ENCODE data around the gene JTB.

JTB gene

GRCh38 chr1:153944005-153944826 is 33.3 kb downstream of the JTB start:
- H3K36me3 ChIP-seq (ENCODE audit: control insufficient read depth, insufficient read depth, low read length) = peaks cover 31% of the 10 kb centered on the region
- H3K4me3 ChIP-seq (ENCODE audit: low read length) = no peak overlapping the region
- no peaks in the 10 kb centered on the region for H3K27me3 ChIP-seq (ENCODE audit: control insufficient read depth, insufficient read depth, low read length)
- H3K27ac ChIP-seq (ENCODE audit: low read length) = no peak overlapping the region
- no peak for DNase-seq (ENCODE audit: low read depth, low spot score)
- no CpG with 5 or more reads among the region's 15 CpGs for WGBS (ENCODE audit: insufficient coverage, insufficient read length)
- H3K9me3 ChIP-seq (ENCODE audit: control insufficient read depth, insufficient read depth, low read length) = no peaks in the 10 kb centered on the region
- H3K4me1 ChIP-seq (ENCODE audit: control insufficient read depth, insufficient read depth, low read length) = peaks cover 3% of the 10 kb centered on the region

DNA sequence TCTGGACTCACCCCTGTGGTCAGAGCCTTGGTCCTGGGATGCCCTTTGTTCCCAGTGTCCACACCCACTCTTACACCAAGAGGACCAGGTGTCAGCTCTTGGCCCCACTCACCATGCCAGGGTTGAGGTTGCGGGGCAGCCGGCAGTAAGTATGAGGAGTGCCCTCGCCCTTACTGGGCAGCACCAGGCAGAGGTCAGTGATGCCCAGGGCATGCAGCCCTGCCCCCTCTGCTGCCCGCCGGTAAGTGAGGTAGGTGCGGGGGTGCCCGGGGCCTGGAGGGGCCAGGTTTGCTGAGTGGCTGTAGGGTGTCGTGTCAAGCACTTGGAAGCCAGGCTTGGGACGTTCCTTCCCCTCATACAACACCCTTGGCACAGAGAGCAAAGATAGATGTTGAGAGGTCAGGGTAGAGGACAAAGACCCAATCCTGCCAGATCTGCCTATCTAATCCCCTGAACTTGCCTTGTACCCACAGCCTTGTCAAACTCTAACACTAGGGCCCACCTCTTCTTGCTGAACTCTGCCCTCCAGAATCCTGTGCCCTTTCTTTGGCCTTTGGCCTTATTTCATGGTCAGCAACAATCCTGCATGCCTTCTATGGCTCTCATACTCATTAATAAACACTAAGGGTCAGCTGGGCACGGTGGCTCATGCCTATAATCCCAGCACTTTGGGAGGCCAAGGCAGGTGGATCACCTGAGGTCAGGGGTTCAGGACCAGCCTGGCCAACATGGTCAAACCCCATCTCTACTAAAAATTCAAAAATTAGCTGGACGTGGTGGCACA is 34.5 kb downstream of the JTB start:
- no peak overlapping the region for H3K4me3 ChIP-seq (ENCODE audit: low read length)
- peaks cover 3% of the 10 kb centered on the region for H3K4me1 ChIP-seq (ENCODE audit: control insufficient read depth, insufficient read depth, low read length)
- no peak for DNase-seq (ENCODE audit: low read depth, low spot score)
- H3K27me3 ChIP-seq (ENCODE audit: control insufficient read depth, insufficient read depth, low read length) = no peaks in the 10 kb centered on the region
- H3K9me3 ChIP-seq (ENCODE audit: control insufficient read depth, insufficient read depth, low read length) = no peaks in the 10 kb centered on the region
- peaks cover 24% of the 10 kb centered on the region for H3K36me3 ChIP-seq (ENCODE audit: control insufficient read depth, insufficient read depth, low read length)
- no peak overlapping the region for H3K27ac ChIP-seq (ENCODE audit: low read length)
- WGBS (ENCODE audit: insufficient coverage, insufficient read length) = no CpG with 5 or more reads among the region's 11 CpGs

DNA sequence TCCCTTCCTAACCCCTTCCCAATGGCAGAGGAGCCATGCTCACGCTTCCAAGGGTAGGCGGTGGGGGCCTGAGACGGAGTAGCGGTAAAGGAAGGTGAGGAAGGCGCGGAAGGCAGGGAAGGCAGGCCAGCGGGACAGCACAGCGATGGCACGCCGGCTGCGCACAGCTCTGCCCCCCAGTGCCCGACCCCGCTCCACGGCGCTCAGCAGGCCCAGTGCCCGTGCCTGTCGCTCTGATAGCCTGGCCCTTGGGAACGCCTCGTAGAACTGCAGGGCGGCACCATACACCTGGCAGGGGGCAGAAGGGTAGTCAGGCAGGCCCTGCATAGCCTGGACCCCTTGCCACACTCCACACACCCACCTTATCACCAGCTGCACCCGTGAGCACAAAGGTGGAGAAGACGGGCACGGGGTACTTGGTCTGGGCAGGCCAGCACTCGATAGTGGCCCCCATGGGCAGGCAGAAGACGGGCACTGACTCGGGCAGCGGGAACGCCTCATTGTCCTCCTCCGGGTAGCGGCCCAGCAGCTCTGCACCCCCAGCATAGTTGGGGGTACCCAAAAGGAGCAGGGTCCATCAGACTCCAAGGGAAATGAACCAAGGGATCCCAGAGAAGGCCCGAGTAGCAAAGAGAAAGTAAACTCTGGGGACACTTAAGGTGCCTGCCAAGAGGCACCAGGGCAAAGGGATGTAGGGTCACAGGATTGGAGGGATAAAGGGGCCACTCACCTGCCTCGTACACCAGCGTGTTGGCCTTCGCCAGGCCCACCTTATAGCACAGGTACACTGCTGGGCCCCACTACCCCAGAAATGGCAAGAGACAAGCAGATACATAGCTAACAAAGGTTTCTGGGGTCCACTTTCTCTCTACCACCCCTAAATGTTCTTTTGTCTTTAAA is 35.4 kb downstream of the JTB start:
- H3K27me3 ChIP-seq (ENCODE audit: control insufficient read depth, insufficient read depth, low read length) = no peaks in the 10 kb centered on the region
- H3K36me3 ChIP-seq (ENCODE audit: control insufficient read depth, insufficient read depth, low read length) = peaks cover 30% of the 10 kb centered on the region
- H3K27ac ChIP-seq (ENCODE audit: low read length) = no peak overlapping the region
- no CpG with 5 or more reads among the region's 34 CpGs for WGBS (ENCODE audit: insufficient coverage, insufficient read length)
- H3K4me3 ChIP-seq (ENCODE audit: low read length) = no peak overlapping the region
- no peak for DNase-seq (ENCODE audit: low read depth, low spot score)
- no peaks in the 10 kb centered on the region for H3K9me3 ChIP-seq (ENCODE audit: control insufficient read depth, insufficient read depth, low read length)
- peaks cover 3% of the 10 kb centered on the region for H3K4me1 ChIP-seq (ENCODE audit: control insufficient read depth, insufficient read depth, low read length)

DNA sequence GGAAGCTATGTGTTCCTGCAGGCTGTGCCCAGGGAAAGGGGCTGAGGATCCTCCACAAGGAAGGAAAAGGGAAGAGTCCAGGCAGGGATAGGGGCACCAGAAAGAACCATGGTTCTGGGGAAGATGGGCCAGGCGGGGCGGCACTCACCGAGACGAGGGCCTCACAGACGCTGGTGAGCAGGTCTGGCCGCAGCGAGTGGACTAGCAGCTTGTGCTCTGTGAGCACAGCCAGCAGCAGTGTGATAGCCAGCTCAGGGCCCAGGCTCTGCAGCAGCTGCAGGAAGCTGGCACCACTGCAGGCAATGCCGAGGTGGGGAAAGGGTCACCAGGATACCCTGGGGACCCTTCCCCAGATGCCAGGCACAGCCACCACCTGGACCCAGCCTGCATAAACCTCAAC is 36.7 kb downstream of the JTB start:
- no peaks in the 10 kb centered on the region for H3K27me3 ChIP-seq (ENCODE audit: control insufficient read depth, insufficient read depth, low read length)
- no peak overlapping the region for H3K4me3 ChIP-seq (ENCODE audit: low read length)
- no peak overlapping the region for H3K27ac ChIP-seq (ENCODE audit: low read length)
- DNase-seq (ENCODE audit: low read depth, low spot score) = no peak
- peaks cover 3% of the 10 kb centered on the region for H3K4me1 ChIP-seq (ENCODE audit: control insufficient read depth, insufficient read depth, low read length)
- peaks cover 42% of the 10 kb centered on the region for H3K36me3 ChIP-seq (ENCODE audit: control insufficient read depth, insufficient read depth, low read length)
- H3K9me3 ChIP-seq (ENCODE audit: control insufficient read depth, insufficient read depth, low read length) = no peaks in the 10 kb centered on the region
- WGBS (ENCODE audit: insufficient coverage, insufficient read length) = no CpG with 5 or more reads among the region's 8 CpGs

- no peaks in the 10 kb centered on the region for H3K4me1 ChIP-seq (ENCODE audit: control insufficient read depth, insufficient read depth, low read length)
- WGBS (ENCODE audit: insufficient coverage, insufficient read length) = no CpG with 5 or more reads among the region's 12 CpGs
- no peak for DNase-seq (ENCODE audit: low read depth, low spot score)
- H3K9me3 ChIP-seq (ENCODE audit: control insufficient read depth, insufficient read depth, low read length) = no peaks in the 10 kb centered on the region
- H3K4me3 ChIP-seq (ENCODE audit: low read length) = no peak overlapping the region
- H3K27ac ChIP-seq (ENCODE audit: low read length) = no peak overlapping the region
- H3K36me3 ChIP-seq (ENCODE audit: control insufficient read depth, insufficient read depth, low read length) = peaks cover 49% of the 10 kb centered on the region
- no peaks in the 10 kb centered on the region for H3K27me3 ChIP-seq (ENCODE audit: control insufficient read depth, insufficient read depth, low read length)
Measured at GRCh38 chr1:153939476-153939875, 38.0 kb downstream of the JTB start.

DNA sequence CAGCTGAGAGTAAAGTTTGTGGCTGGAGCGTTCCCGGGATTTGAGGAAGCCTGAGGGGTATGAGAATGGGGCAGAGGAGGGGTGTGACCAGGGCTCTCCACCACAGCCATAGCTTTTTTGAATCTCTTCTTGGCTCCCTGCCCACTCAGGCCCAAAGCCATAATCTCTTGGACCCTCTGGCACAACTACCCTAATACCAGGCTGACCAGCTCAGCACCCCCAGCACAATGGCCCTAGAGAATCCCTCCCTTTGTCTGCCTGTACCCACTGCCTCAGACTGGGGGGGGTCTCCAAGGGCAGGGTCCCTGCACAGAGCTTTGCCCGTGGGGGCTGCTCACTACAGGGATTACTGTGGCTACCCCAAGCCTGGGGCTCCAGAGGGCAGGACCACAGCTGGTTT is 38.5 kb downstream of the JTB start:
- Histone ChIP-seq H3K27ac (ENCODE audit: low read length) (no peak overlapping the region), H3K27me3 (ENCODE audit: control insufficient read depth, insufficient read depth, low read length) (no peaks in the 10 kb centered on the region), H3K4me1 (ENCODE audit: control insufficient read depth, insufficient read depth, low read length) (no peaks in the 10 kb centered on the region), H3K36me3 (ENCODE audit: control insufficient read depth, insufficient read depth, low read length) (peaks cover 48% of the 10 kb centered on the region), H3K9me3 (ENCODE audit: control insufficient read depth, insufficient read depth, low read length) (no peaks in the 10 kb centered on the region), H3K4me3 (ENCODE audit: low read length) (no peak overlapping the region)
- no CpG with 5 or more reads among the region's 3 CpGs for WGBS (ENCODE audit: insufficient coverage, insufficient read length)
- no peak for DNase-seq (ENCODE audit: low read depth, low spot score)

DNA sequence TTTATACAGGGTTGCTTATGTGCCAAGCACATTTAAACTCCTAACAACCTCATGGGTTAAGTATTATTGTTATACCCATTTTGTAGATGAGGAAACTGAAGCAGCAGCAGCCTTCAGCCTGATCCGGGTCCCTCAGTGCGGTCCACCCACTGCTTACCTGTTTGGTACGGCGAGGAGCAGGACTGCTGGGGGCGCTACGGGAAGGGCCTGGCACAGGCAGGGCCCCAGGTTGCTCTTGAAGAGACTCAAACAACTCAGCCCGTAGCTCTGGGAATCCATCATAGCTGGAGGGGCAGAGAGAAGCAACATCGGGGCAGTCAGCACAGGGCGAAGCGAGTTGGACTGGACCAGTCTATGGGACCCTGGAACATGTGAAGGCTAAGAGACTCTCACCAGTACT is 40.1 kb downstream of the JTB start:
- DNase-seq (ENCODE audit: low read depth, low spot score) = no peak
- H3K4me3 ChIP-seq (ENCODE audit: low read length) = no peak overlapping the region
- H3K36me3 ChIP-seq (ENCODE audit: control insufficient read depth, insufficient read depth, low read length) = peaks cover 51% of the 10 kb centered on the region
- no peaks in the 10 kb centered on the region for H3K4me1 ChIP-seq (ENCODE audit: control insufficient read depth, insufficient read depth, low read length)
- no peaks in the 10 kb centered on the region for H3K27me3 ChIP-seq (ENCODE audit: control insufficient read depth, insufficient read depth, low read length)
- H3K27ac ChIP-seq (ENCODE audit: low read length) = no peak overlapping the region
- no peaks in the 10 kb centered on the region for H3K9me3 ChIP-seq (ENCODE audit: control insufficient read depth, insufficient read depth, low read length)
- WGBS (ENCODE audit: insufficient coverage, insufficient read length) = no CpG with 5 or more reads among the region's 10 CpGs

GRCh38 chr1:153936011-153936802 is 41.3 kb downstream of the JTB start:
- H3K4me3 ChIP-seq (ENCODE audit: low read length) = no peak overlapping the region
- H3K27me3 ChIP-seq (ENCODE audit: control insufficient read depth, insufficient read depth, low read length) = no peaks in the 10 kb centered on the region
- no peaks in the 10 kb centered on the region for H3K4me1 ChIP-seq (ENCODE audit: control insufficient read depth, insufficient read depth, low read length)
- WGBS (ENCODE audit: insufficient coverage, insufficient read length) = no CpG with 5 or more reads among the region's 12 CpGs
- no peak for DNase-seq (ENCODE audit: low read depth, low spot score)
- no peaks in the 10 kb centered on the region for H3K9me3 ChIP-seq (ENCODE audit: control insufficient read depth, insufficient read depth, low read length)
- peaks cover 51% of the 10 kb centered on the region for H3K36me3 ChIP-seq (ENCODE audit: control insufficient read depth, insufficient read depth, low read length)
- no peak overlapping the region for H3K27ac ChIP-seq (ENCODE audit: low read length)

DNA sequence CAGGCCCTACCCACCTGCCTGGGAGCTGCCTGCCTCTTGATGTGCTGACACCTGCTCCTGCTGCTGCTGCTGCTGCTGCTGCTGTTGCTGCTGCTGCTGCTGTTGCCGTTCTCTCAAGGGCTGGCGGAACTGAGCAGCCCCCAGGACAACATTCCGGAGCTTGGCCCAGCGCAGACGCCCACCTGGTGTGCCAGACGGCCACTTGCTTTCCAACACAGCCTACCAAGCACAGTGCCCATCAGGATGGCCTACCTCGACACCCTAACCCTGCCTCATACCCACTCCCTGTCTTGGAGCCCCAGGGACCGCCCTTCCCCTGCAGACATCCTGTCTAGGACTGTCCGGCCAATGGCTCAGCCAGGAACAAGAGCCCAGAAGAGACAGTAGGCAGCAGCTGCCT is 42.7 kb downstream of the JTB start:
- H3K36me3 ChIP-seq (ENCODE audit: control insufficient read depth, insufficient read depth, low read length) = peaks cover 45% of the 10 kb centered on the region
- no CpG with 5 or more reads among the region's 9 CpGs for WGBS (ENCODE audit: insufficient coverage, insufficient read length)
- no peaks in the 10 kb centered on the region for H3K4me1 ChIP-seq (ENCODE audit: control insufficient read depth, insufficient read depth, low read length)

More for the DNA sequence above, 42.7 kb downstream of the JTB start:
- Histone ChIP-seq H3K27ac (ENCODE audit: low read length) (no peak overlapping the region), H3K4me3 (ENCODE audit: low read length) (no peak overlapping the region), H3K27me3 (ENCODE audit: control insufficient read depth, insufficient read depth, low read length) (no peaks in the 10 kb centered on the region), H3K9me3 (ENCODE audit: control insufficient read depth, insufficient read depth, low read length) (no peaks in the 10 kb centered on the region)
- no peak for DNase-seq (ENCODE audit: low read depth, low spot score)

All from iPS DF 6.9 (cell line).